Epithelial cell of alveolus of lung (primary cell): ENCODE data around the gene DGKZ. TPM values are rescaled to one million over a fixed set of nuclear protein-coding genes. Genes with fewer than 3 reads are reported as not detected.

Experiments
- total RNA-seq: library from RNA; depleted of rRNA; stranded (reverse); fragments of >200 nt; gene quantifications from 2 replicates; pipeline ENCODE4 v1.2.1, GENCODE V29; 2015

The DGKZ gene
- total RNA-seq: 34.9 and 42.9 TPM in 2 replicates

DNA sequence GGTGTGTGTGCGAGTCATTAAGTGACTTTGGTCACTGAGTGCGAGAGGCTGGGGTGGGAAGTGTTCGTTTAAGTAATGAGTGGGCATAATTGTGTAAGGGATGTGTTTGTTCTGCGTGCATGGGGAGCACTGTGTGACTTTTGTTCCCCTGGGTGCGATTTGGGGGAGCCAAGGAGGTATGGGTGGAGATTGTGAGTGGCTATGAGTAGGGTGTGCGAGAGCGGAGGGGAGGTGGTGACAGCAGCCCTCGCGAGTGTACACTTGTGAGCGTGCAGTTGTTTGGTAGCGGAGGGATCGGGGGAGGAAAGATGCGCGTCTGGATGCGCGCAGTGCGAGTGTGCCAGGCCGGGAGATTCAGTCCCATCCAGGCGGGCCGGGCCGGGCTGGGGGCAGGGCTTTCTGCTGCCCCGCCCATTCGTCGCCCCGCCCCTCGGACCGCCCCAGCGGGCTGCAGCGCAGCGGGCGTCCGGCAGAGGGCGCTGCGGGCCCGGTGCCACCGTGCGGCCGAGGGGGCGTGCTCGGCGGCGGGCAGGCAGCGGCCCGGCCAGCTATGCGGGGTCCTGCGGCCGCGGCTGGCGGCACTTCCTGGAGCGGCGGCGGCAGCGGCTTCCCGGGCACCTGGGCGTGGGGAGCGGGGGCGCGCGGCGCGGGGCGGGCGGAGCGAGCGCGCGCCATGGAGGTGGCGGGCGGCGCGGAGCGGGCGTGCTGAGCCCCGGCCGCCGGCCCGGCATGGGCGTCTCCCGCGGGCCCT, at the start of gene DGKZ:
Gene DGKZ, plus strand, starts transcription at position 578 of the 751 bp plus-strand sequence. CDS start 197 bp downstream, outside the sequence.

GRCh38 chr11:46381048-46381818, 34.0 kb downstream of the DGKZ start, which contains the start of gene MDK:
TSS of gene MDK (plus strand) at chr11:46381669. CDS start at chr11:46382058, 389 bp downstream.

DNA sequence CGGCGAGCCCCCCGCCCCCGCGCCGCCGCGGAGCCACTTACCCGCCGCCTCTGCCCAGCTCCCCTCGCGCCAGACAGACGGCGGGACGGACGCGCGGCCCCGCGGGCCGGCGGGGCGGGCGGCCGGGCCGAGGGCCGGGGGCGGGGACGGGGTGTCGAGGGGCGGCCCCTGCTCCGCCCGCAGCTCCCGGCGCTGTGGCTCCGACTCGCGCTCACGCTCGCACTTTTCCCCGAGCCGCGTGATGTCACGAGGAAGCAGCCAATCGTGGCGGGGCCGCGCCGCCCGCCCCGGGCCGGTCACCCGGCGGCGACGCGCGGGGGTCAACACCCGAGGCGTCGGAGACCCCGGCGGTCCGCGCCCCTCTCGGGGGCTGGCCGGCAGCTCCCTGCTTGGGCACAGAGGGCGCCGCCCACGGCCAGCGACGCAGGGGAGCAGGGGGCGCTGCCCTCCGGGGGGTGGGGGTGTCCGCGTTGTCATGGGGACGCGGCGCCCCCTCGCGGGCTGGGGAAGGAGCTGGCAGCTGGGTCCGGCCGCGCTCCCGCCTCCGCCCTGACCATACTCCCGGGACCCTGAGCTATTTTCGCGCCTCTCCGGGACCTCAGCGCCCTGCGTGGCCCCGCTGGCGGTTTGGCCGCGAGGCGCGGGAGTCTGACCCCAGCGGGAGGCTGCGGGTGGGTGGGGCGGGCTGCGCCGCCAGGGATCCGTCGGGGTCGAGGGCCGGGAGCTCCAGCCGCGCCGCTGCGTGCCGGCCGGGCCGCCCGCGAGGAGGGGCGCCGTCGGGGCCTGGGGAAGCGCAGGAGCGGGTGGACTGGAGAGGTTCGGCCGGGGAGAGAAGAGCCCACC, 44.5 kb downstream of the DGKZ start, which contains the start of gene CHRM4:
Gene CHRM4, minus strand, starts transcription at position 199 of the 843 bp plus-strand sequence. CDS start 5,219 bp downstream, outside the sequence.

Other genes with a start within 250 kb of the DGKZ start
- 11.1 and 27.4 TPM in 2 replicates for gene PHF21A, start 226.0 kb upstream of the DGKZ start, total RNA-seq
- 37.4 and 41.9 TPM in 2 replicates for gene CREB3L1, start 69.8 kb upstream of the DGKZ start, total RNA-seq
- gene MDK, start 34.2 kb downstream of the DGKZ start, total RNA-seq: 443 and 505 TPM in 2 replicates
- gene CHRM4, start 44.3 kb downstream of the DGKZ start, total RNA-seq: 0.39 TPM in 1 of 2 replicates, not detected in the other
- gene AMBRA1, start 246.6 kb downstream of the DGKZ start, total RNA-seq: 19.2 and 21.9 TPM in 2 replicates